ENCODE results near the gene FANCL. TPM values are rescaled to one million over a fixed set of nuclear protein-coding genes. Genes with fewer than 3 reads are reported as not detected.
A peak's percentile ranks its signal among the peaks of the same experiment; 100 is the strongest.

FANCL gene
- polyA plus RNA-seq, 2 of the 4 experiments (the other 2 are of a cell fraction), result 34.1 to 68.8 TPM

DNA sequence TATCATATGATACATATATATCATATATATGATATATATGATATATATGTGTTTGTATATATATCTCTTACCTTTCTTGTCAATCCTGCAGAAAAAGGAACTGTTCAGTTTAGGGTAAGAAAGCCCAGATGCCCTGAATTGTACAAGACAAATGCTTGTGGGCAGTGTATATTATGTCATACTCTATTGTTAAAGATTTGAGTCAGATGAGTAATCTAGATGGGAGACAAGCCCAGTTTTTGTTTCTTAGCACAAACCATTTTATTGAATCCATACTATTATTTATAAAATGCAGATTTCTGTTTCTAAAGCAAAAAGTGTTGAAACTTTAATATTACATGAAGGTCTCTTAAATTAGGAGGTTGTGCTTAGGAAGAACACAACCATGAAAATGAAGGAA lies 103.9 kb downstream of the FANCL start:
- Histone ChIP-seq H3K27ac (no peak overlapping the region), H3K4me3 (no peak overlapping the region), H3K9me3 (no peaks in the 10 kb centered on the region), H3K4me1 (peaks cover 13% of the 10 kb centered on the region; the same call in 2 of the 3 replicates), H3K4me2 (no peak overlapping the region)
- FAIRE-seq (no peak), ATAC-seq (no peak), DNase-seq (ENCODE audit: low read depth in 1 of 2, low spot score in 1 of 2) (no peak)
- ChIA-PET POLR2A (no interaction called here), CTCF (no interaction called here)
- TF ChIP-seq BCL3 (IDR thresholded peaks at IDR 0.05) (no peak), TFCP2L1 (CRISPR knock-in tag; IDR thresholded peaks at IDR 0.05) (no peak), RCOR1 (IDR thresholded peaks at IDR 0.05; ENCODE audit: low read depth, low read length) (no peak), FOSB (CRISPR knock-in tag; IDR thresholded peaks at IDR 0.05) (no peak), ZSCAN20 (CRISPR knock-in tag; IDR thresholded peaks at IDR 0.05) (no peak), SREBF2 (IDR thresholded peaks at IDR 0.05) (no peak), SMC3 (IDR thresholded peaks at IDR 0.05) (no peak), REST (IDR thresholded peaks at IDR 0.05) (no peak), HOXB13 (CRISPR knock-in tag; IDR thresholded peaks at IDR 0.05; ENCODE audit: low read depth) (no peak), RNF2 (IDR thresholded peaks at IDR 0.05; ENCODE audit: borderline replicate concordance, low read depth) (no peak), POLR2A (IDR thresholded peaks at IDR 0.05; ENCODE audit: low read length) (no peak), BHLHE40 (IDR thresholded peaks at IDR 0.05; ENCODE audit: low read depth, low read length) (no peak), HEYL (CRISPR knock-in tag; IDR thresholded peaks at IDR 0.05) (no peak), NFE2L2 (conservative IDR thresholded peaks at IDR 0.05; ENCODE audit: low read length) (no peak), HOXB5 (CRISPR knock-in tag; IDR thresholded peaks at IDR 0.05) (no peak)
- TF ChIP-seq, protein P1, sequence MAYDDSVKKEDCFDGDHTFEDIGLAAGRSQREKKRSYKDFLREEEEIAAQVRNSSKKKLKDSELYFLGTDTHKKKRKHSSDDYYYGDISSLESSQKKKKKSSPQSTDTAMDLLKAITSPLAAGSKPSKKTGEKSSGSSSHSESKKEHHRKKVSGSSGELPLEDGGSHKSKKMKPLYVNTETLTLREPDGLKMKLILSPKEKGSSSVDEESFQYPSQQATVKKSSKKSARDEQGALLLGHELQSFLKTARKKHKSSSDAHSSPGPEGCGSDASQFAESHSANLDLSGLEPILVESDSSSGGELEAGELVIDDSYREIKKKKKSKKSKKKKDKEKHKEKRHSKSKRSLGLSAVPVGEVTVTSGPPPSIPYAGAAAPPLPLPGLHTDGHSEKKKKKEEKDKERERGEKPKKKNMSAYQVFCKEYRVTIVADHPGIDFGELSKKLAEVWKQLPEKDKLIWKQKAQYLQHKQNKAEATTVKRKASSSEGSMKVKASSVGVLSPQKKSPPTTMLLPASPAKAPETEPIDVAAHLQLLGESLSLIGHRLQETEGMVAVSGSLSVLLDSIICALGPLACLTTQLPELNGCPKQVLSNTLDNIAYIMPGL (CRISPR knock-in tag; IDR thresholded peaks at IDR 0.05; ENCODE audit: borderline replicate concordance), result no peak

GRCh38 chr2:58135861-58136260 lies 105.3 kb downstream of the FANCL start:
- Histone ChIP-seq H3K27ac (no peak overlapping the region), H3K4me1 (peaks cover 26% of the 10 kb centered on the region), H3K4me2 (no peak overlapping the region), H3K4me3 (no peak overlapping the region), H3K9me3 (no peaks in the 10 kb centered on the region)
- no peak for DNase-seq (ENCODE audit: low read depth in 1 of 2, low spot score in 1 of 2)
- ChIA-PET CTCF (interaction anchor here (1.3 kb wide), 1 partner anchor 12 kb away, joined by 3 read pairs; no protein-coding TSS in a partner anchor), POLR2A (no interaction called here)
- TF ChIP-seq HDAC2 (IDR thresholded peaks at IDR 0.05) (no peak), RFX5 (IDR thresholded peaks at IDR 0.05) (no peak), NR3C1 (IDR thresholded peaks at IDR 0.05) (no peak), MAZ (IDR thresholded peaks at IDR 0.05; ENCODE audit: borderline replicate concordance, low read depth, low read length) (no peak), ZFP36 (IDR thresholded peaks at IDR 0.05; ENCODE audit: borderline replicate concordance, partially characterized antibody) (no peak), NPAS2 (CRISPR knock-in tag; IDR thresholded peaks at IDR 0.05; ENCODE audit: borderline replicate concordance) (no peak), CBX8 (IDR thresholded peaks at IDR 0.05) (no peak), MYC (IDR thresholded peaks at IDR 0.05; ENCODE audit: borderline replicate concordance, low read length) (no peak)
- FAIRE-seq, result peak; percentile 79
- 89% methylated on average over 2 of the region's 2 CpGs for WGBS (ENCODE audit: missing lambda C conversion rate)
- no peak for ATAC-seq

Measured in A549 (cell line).